ENCODE measurements around the gene PRC1. TPM values are rescaled to one million over a fixed set of nuclear protein-coding genes. Genes with fewer than 3 reads are reported as not detected.

The PRC1 gene
- total and polyA plus RNA-seq, 10 donors = 6.0 to 40.0 (median 11.7) TPM

DNA sequence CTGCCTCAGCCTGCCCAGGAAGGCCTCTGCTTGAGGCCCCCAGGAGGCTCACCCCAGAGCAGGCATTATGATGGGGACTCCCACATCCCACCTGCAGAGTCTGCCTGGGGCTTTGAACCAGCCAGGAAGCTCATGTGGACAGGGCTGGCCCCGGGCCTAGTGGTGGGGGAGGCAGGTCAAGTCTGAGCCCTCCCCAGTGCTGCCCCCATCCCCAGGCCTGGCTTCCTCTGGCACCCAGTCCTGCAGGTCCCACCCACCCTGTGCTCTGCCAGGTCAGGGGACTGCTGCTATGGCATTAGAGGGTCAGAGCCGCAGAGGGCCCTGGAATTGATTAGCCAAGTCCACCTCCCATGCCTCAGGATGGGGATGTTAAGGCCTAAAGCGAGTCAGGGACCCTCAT is 45.7 kb upstream of the PRC1 start:
- WGBS, 5 donors = 40 to 88% (median 78%) methylated on average over 2 to 3 of the region's 3 CpGs
- intact Hi-C loops (cut with DNase I; ENCODE audit: low total_unique reads) = no loop called here
- Histone ChIP-seq H3K4me1 (no peaks in the 10 kb centered on the region), H3K4me3 (no peak overlapping the region), H3K9me3 (no peaks in the 10 kb centered on the region), H3K27ac (no peak overlapping the region), H3K36me3 (no peaks in the 10 kb centered on the region), H3K27me3 (replicated peaks in 1 of 7) (peaks cover 0 to 12% (median 0%) of the 10 kb centered on the region in 7 donors)
- TF ChIP-seq POLR2A (IDR thresholded peaks at IDR 0.05) = no peak
- TF ChIP-seq POLR2AphosphoS5 (IDR thresholded peaks at IDR 0.05) = no peak
- TF ChIP-seq, protein P1, sequence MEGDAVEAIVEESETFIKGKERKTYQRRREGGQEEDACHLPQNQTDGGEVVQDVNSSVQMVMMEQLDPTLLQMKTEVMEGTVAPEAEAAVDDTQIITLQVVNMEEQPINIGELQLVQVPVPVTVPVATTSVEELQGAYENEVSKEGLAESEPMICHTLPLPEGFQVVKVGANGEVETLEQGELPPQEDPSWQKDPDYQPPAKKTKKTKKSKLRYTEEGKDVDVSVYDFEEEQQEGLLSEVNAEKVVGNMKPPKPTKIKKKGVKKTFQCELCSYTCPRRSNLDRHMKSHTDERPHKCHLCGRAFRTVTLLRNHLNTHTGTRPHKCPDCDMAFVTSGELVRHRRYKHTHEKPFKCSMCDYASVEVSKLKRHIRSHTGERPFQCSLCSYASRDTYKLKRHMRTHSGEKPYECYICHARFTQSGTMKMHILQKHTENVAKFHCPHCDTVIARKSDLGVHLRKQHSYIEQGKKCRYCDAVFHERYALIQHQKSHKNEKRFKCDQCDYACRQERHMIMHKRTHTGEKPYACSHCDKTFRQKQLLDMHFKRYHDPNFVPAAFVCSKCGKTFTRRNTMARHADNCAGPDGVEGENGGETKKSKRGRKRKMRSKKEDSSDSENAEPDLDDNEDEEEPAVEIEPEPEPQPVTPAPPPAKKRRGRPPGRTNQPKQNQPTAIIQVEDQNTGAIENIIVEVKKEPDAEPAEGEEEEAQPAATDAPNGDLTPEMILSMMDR (IDR thresholded peaks at IDR 0.05 in 8 of 11, conservative IDR thresholded peaks at IDR 0.05 in 3 of 11) = no peak
- DNase-seq = no peak

DNA sequence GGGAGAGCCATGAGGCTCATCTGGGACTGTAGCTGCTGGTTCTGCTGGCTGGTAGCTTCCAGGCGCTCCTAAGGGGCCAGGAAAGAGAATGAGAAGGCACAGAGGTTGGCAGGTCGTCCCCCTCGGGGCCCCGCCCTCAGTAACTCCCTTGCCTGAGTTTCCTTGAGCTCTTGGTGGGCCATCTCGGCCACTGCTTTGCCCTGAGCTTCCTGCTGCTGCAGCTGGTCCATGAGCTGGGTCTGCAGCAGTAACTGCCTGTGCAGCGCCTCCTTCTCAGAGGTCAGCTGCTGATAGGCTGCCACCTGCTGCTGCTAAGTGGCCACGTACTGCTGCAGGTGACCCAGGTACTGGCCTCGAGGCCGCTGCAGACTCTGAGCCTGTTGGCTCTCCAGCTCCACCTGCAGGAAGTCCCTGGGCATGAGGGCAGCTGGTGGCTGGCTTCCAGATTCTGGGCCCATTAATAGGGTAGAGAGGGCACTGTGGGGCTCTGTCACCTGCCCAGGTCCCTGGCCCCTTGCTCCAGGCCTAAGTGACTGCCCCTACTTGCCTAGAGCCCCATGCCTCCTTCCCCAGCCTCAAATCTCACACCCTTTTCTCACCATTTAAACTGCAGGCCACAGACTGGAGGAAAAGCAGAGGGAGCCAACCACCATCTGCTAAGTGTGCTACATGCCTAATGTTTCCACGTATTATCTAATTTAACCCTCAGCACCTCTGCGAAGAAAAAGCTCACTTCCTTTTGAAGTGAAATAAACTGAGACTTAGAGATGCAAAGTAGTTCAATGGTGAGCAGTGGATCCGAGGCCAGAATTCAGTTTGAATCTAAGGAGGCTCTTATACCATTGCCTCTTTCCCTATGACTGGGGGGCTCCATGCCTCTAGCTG is 38.8 kb upstream of the PRC1 start:
- H3K36me3 ChIP-seq = no peaks in the 10 kb centered on the region
- intact Hi-C loops (cut with DNase I; ENCODE audit: low total_unique reads) = no loop called here
- 43 to 55% (median 47%) methylated on average over 5 to 12 of the region's 12 CpGs for WGBS, 5 donors
- peak overlapping the region in 1 of 8 donors; percentile 27 for H3K4me3 ChIP-seq
- peaks cover 0 to 15% (median 0%) of the 10 kb centered on the region in 7 donors for H3K27me3 ChIP-seq (replicated peaks in 1 of 7)
- TF ChIP-seq POLR2A (IDR thresholded peaks at IDR 0.05) = no peak
- peak in 1 of 3 donors; percentile 29 for TF ChIP-seq POLR2AphosphoS5 (IDR thresholded peaks at IDR 0.05)
- TF ChIP-seq, protein P1 (IDR thresholded peaks at IDR 0.05 in 8 of 11, conservative IDR thresholded peaks at IDR 0.05 in 3 of 11) = peak in 10 of 11 experiments; percentile 15 to 76 (median 58)
- no peaks in the 10 kb centered on the region for H3K9me3 ChIP-seq
- peaks cover 0 to 7% (median 4%) of the 10 kb centered on the region in 6 donors for H3K4me1 ChIP-seq
- peak; percentile 83 for DNase-seq
- no peak overlapping the region for H3K27ac ChIP-seq

DNA sequence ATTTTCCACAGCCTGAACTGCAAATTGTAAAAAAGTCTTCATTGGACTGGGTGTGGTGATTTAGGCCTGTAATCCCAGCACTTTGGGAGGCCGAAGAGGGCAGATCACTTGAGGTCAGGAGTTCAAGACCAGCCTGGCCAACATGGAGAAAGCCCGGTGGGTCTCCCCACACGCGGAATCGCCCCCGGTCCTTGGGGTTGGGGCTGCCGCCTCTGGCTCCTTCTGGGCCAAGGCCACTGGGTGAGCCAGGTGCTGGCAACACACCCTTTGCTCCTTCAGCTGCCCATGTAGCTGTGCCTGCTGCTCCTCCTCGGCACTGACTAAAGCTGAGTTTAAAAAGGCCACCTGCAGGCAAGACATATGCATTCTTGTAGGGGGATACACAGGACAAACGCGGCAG is 37.5 kb upstream of the PRC1 start:
- Histone ChIP-seq H3K4me3 (no peak overlapping the region), H3K27me3 (replicated peaks in 1 of 7) (peaks cover 0 to 12% (median 0%) of the 10 kb centered on the region in 7 donors), H3K4me1 (peaks cover 0 to 7% (median 4%) of the 10 kb centered on the region in 6 donors), H3K27ac (no peak overlapping the region), H3K9me3 (no peaks in the 10 kb centered on the region), H3K36me3 (no peaks in the 10 kb centered on the region)
- DNase-seq = no peak
- 79 to 87% (median 86%) methylated on average over 9 to 10 of the region's 10 CpGs for WGBS, 5 donors
- TF ChIP-seq POLR2A (IDR thresholded peaks at IDR 0.05) (no peak), POLR2AphosphoS5 (IDR thresholded peaks at IDR 0.05) (no peak)
- TF ChIP-seq, protein P1 (IDR thresholded peaks at IDR 0.05 in 8 of 11, conservative IDR thresholded peaks at IDR 0.05 in 3 of 11) = no peak
- intact Hi-C loops (cut with DNase I; ENCODE audit: low total_unique reads) = no loop called here

DNA sequence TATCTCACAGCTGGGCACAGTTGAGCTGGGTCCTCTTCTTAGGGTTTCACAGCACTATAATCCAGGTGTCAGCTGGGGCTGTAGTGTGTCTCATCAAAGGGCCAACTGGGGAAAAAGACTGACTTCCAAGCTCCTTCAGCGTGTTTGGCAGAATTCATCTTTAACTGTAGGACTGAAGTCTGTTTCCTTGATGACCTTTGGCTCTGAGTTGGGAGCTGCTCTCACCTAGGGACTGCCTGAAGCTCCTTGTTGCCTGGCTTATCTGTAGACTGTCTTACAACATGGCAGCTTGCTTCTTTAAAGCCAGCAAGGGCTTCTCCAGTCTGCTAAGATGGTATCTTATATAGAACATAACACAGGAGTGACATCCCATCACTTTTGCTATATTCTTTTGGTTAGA is 33.3 kb upstream of the PRC1 start:
- 50 to 83% (median 67%) methylated on average over 1 of the region's 1 CpG for WGBS, 5 donors
- DNase-seq = no peak
- intact Hi-C loops (cut with DNase I; ENCODE audit: low total_unique reads) = no loop called here
- H3K36me3 ChIP-seq = no peaks in the 10 kb centered on the region
- H3K4me1 ChIP-seq = peaks cover 5 to 8% (median 8%) of the 10 kb centered on the region in 6 donors
- no peak overlapping the region for H3K27ac ChIP-seq
- TF ChIP-seq, protein P1 (IDR thresholded peaks at IDR 0.05 in 8 of 11, conservative IDR thresholded peaks at IDR 0.05 in 3 of 11) = no peak
- no peak for TF ChIP-seq POLR2AphosphoS5 (IDR thresholded peaks at IDR 0.05)
- TF ChIP-seq POLR2A (IDR thresholded peaks at IDR 0.05) = no peak
- no peaks in the 10 kb centered on the region for H3K9me3 ChIP-seq
- H3K27me3 ChIP-seq (replicated peaks in 1 of 7) = no peaks in the 10 kb centered on the region
- H3K4me3 ChIP-seq = no peak overlapping the region
